GM12878 (cell line): Measurements from ENCODE around the gene DMD. TPM values are rescaled to one million over a fixed set of nuclear protein-coding genes. Genes with fewer than 3 reads are reported as not detected.

Source experiments
- ATAC-seq: fragments of 200-7000 bp; cut with Tn5 transposase; 3 replicates; pipeline ENCODE4 v1.9.1; 2020; ENCODE audit warnings: mild to moderate bottlenecking, moderate library complexity
- BruUV-seq: library from RNA; stranded (reverse); fragments of 400-500 nt; replicated peaks from 2 replicates; lab custom pipeline; 2021; lab: Mats Ljungman, UMichigan
- CTCF ChIA-PET: fragments of 300-600 bp; sonication (Branson Sonifier 250); formaldehyde crosslinking; extraction: SDS; loops from one replicate; lab custom pipeline; 2021; ENCODE audit warnings: inconsistent platforms; lab: Yijun Ruan, JAX
- POLR2A ChIA-PET: fragments of 350-600 bp; formaldehyde crosslinking; extraction: SDS; loops from one replicate; lab custom pipeline; 2021; ENCODE audit warnings: inconsistent platforms; lab: Charles Lee
- RAD21 ChIA-PET: fragments of 300-600 bp; sonication (Branson Sonifier 250); formaldehyde crosslinking; loops from one replicate; lab custom pipeline; 2023; ENCODE audit warnings: antibody characterized with exemption; ENCODE audit not compliant: unreplicated experiment; lab: Charles Lee
- SMC1A ChIA-PET: fragments of 300-600 bp; sonication (Branson Sonifier 250); formaldehyde crosslinking; loops from one replicate; lab custom pipeline; 2023; ENCODE audit not compliant: unreplicated experiment, uncharacterized antibody; lab: Charles Lee
- DNase-seq: peaks from one replicate; pipeline ENCODE4 v3.0.0-alpha.2; 2011; ENCODE audit warnings: low read depth, low spot score
- FAIRE-seq: peaks from 3 replicates; lab custom pipeline; 2011; peaks lifted over from hg19 to GRCh38; lab: Jason Lieb, UNC
- H2AFZ ChIP-seq: 2 replicates; pipeline ENCODE4 v1.6.0; 2011; ENCODE audit warnings: low read depth, low read length, control low read depth; ENCODE audit not compliant: control insufficient read depth
- H3K27ac ChIP-seq: 2 replicates; pipeline ENCODE4 v1.5.1; 2011; ENCODE audit warnings: control low read depth; ENCODE audit not compliant: control insufficient read depth, insufficient read depth
- H3K27me3 ChIP-seq, 2 experiments: replicated peaks in 1 of 2; 2 replicates each; pipeline versions ENCODE4 v1.6.0 to v1.6.1; 2011; ENCODE audit warnings: low read length in 1 of 2; ENCODE audit not compliant: control insufficient read depth in 2 of 2, insufficient read depth in 2 of 2
- H3K36me3 ChIP-seq, 2 experiments: 2 replicates each; pipeline ENCODE4 v1.5.1; 2011; ENCODE audit warnings: low read length in 1 of 2; ENCODE audit not compliant: control insufficient read depth in 2 of 2, insufficient read depth in 2 of 2
- H3K4me1 ChIP-seq: 2 replicates; pipeline ENCODE4 v1.6.1; 2011; ENCODE audit warnings: mild to moderate bottlenecking, low read length, moderate library complexity, mixed read lengths; ENCODE audit not compliant: control insufficient read depth, insufficient read depth
- H3K4me2 ChIP-seq: 2 replicates; pipeline ENCODE4 v1.6.0; 2011; ENCODE audit warnings: control low read depth; ENCODE audit not compliant: control insufficient read depth, insufficient read depth
- H3K4me3 ChIP-seq: fragments of 200-600 bp; sonication (generic); 2 replicates; pipeline ENCODE4 v1.5.1; 2016
- H3K79me2 ChIP-seq: 2 replicates; pipeline ENCODE4 v1.6.0; 2011; ENCODE audit warnings: low read length; ENCODE audit not compliant: control insufficient read depth, insufficient read depth
- H3K9ac ChIP-seq: 2 replicates; pipeline ENCODE4 v1.8.0; 2011; ENCODE audit warnings: low read length, control low read depth, mixed read lengths; ENCODE audit not compliant: control insufficient read depth, insufficient read depth
- H3K9me3 ChIP-seq: replicated peaks from 3 replicates; pipeline ENCODE4 v1.5.1; 2011; ENCODE audit warnings: mild to moderate bottlenecking, low read length; ENCODE audit not compliant: control insufficient read depth, insufficient read depth
- H4K20me1 ChIP-seq: 2 replicates; pipeline ENCODE4 v1.6.0; 2011; ENCODE audit not compliant: control insufficient read depth, insufficient read depth
- BACH1 ChIP-seq: fragments of 450-650 bp; IDR thresholded peaks from 2 replicates; pipeline ENCODE4 v1.6.1; 2017; ENCODE audit warnings: mild to moderate bottlenecking, borderline replicate concordance
- BCL11A ChIP-seq: IDR thresholded peaks from 2 replicates; pipeline ENCODE4 v1.6.1; 2011; ENCODE audit warnings: low read depth, low read length
- BHLHE40 ChIP-seq, 2 experiments: fragments of 450-650 bp in 1 of 2; IDR thresholded peaks; 2 replicates each; pipeline ENCODE4 v1.6.1; 2011 to 2017; ENCODE audit warnings: low read depth in 2 of 2, borderline replicate concordance in 1 of 2, improper control_type of control experiment in 1 of 2, low read length in 1 of 2, mild to moderate bottlenecking in 1 of 2
- CHD2 ChIP-seq: IDR thresholded peaks from 2 replicates; pipeline ENCODE4 v1.6.1; 2011; ENCODE audit warnings: low read depth, low read length, improper control_type of control experiment, borderline replicate concordance
- EZH2 ChIP-seq: IDR thresholded peaks from 2 replicates; pipeline ENCODE4 v1.6.1; 2012; ENCODE audit warnings: low read depth, mild to moderate bottlenecking, control low read depth, inconsistent platforms, low read length, borderline replicate concordance; ENCODE audit not compliant: control insufficient read depth
- RCOR1 ChIP-seq: conservative IDR thresholded peaks from 2 replicates; pipeline ENCODE4 v1.6.1; 2012; ENCODE audit warnings: low read depth, low read length, improper control_type of control experiment
- SMAD5 ChIP-seq: IDR thresholded peaks from 2 replicates; pipeline ENCODE4 v1.6.1; 2016; ENCODE audit warnings: antibody characterized with exemption, low read depth
- SMARCA5 ChIP-seq: fragments of 450-650 bp; IDR thresholded peaks from 2 replicates; pipeline ENCODE4 v1.6.1; 2017; ENCODE audit warnings: mild to moderate bottlenecking
- TAF1 ChIP-seq: IDR thresholded peaks from 2 replicates; pipeline ENCODE4 v1.6.1; 2011; ENCODE audit warnings: mild to moderate bottlenecking, low read depth, low read length, borderline replicate concordance
- WRNIP1 ChIP-seq: IDR thresholded peaks from 2 replicates; pipeline ENCODE4 v1.6.1; 2011; ENCODE audit warnings: low read depth, low read length, improper control_type of control experiment, borderline replicate concordance
- ZBED1 ChIP-seq: IDR thresholded peaks from 2 replicates; pipeline ENCODE4 v1.6.1; 2016; ENCODE audit warnings: borderline replicate concordance
- WGBS: methylation state at CpG from one replicate; pipeline ENCODE4 v1.1.6; 2016; ENCODE audit warnings: low lambda C conversion rate; ENCODE audit not compliant: insufficient replicate concordance, insufficient coverage; ENCODE audit errors: missing lambda C conversion rate; 5-methylcytosine and 5-hydroxymethylcytosine counted together
- in situ Hi-C: fragments of 300-500 bp; cut with MboI; formaldehyde crosslinking; loops from 9 replicates; pipeline ENCODE4 v1.14.3; 2018; ENCODE audit warnings: mixed read lengths
- intact Hi-C: fragments of 100-400 bp; cut with micrococcal nuclease; formaldehyde crosslinking; loops from one replicate; pipeline ENCODE4 v1.14.2; 2022; ENCODE audit not compliant: unreplicated experiment
- polyA plus RNA-seq, 11 experiments: library from polyadenylated mRNA; depleted of rRNA in 4 of 11; unstranded in 6 of 11; stranded (reverse) in 5 of 11; fragments of >200 nt; fragmentation: Nextera tagmentation in 4 of 11; fragmentation: Illumina TruSeq in 1 of 11; extraction: Ambion mirVana in 4 of 11; extraction: Trizol in 1 of 11; gene quantifications; 1 replicate in 1 of 11; 2 replicates in 10 of 11; pipeline versions ENCODE4 v1.2.1 to v1.2.3, GENCODE V29; 2011 to 2016; ENCODE audit warnings: inconsistent platforms in 2 of 11, missing spikeins in 2 of 11, low read depth in 1 of 11
- total RNA-seq, 4 experiments: library from RNA; depleted of rRNA in 3 of 4; stranded (reverse); fragments of >200 nt in 3 of 4; fragmentation: Illumina TruSeq in 1 of 4; extraction: Trizol in 1 of 4; gene quantifications; 2 replicates each; pipeline versions ENCODE4 v1.2.1 to v1.2.3, GENCODE V29; 2013 to 2021
- TF ChIP-seq, protein P1 (sequence below): fragments of 150-350 bp; IDR thresholded peaks from 2 replicates; pipeline ENCODE4 v1.6.1; 2014; ENCODE audit warnings: mild to moderate bottlenecking, low read depth, low read length
- TF ChIP-seq, protein P2 (sequence below): fragments of 450-650 bp; IDR thresholded peaks from 2 replicates; pipeline ENCODE4 v1.6.1; 2017; ENCODE audit warnings: mild to moderate bottlenecking
- TF ChIP-seq, protein P3 (sequence below): fragments of 450-650 bp; IDR thresholded peaks from 2 replicates; pipeline ENCODE4 v1.6.1; 2017; ENCODE audit warnings: low read depth, mild to moderate bottlenecking, moderate library complexity
- TF ChIP-seq, protein P4 (sequence below): IDR thresholded peaks from 2 replicates; pipeline ENCODE4 v1.6.1; 2011; ENCODE audit warnings: low read depth, mild to moderate bottlenecking, low read length, moderate library complexity, borderline replicate concordance; ENCODE audit errors: extremely low read depth
- TF ChIP-seq, protein P5 (sequence below): fragments of 450-650 bp; IDR thresholded peaks from 2 replicates; pipeline ENCODE4 v1.6.1; 2016; ENCODE audit warnings: mild to moderate bottlenecking
- TF ChIP-seq, protein P6 (sequence below): IDR thresholded peaks from 2 replicates; pipeline ENCODE4 v1.6.1; 2011; ENCODE audit warnings: low read depth, low read length, improper control_type of control experiment, borderline replicate concordance

DMD gene
- total and polyA plus RNA-seq, 10 of the 15 experiments (the other 5 are each of a cell fraction or from before 2014, with no cell fraction given), result 1.4 to 24.3 (median 4.3) TPM

DNA sequence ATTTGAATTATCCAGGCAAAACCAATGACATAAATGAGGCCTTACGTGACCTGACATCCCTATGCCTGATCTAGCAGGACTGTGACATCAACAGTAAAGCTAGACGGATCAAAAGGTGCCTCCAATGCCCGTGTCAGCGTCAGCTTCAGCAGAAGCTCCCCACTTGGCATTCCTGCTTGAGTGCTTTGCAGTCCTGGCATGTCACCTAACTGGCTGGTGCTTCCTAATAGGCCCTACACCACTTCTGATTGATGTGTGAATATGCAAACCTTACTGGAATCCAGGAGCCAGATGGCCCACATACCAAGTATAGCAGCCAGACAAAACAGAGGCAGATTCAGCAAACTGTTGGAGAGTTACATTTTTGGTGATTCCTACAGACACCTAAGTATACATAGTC lies 224.2 kb downstream of the DMD start:
- Histone ChIP-seq H3K27me3 (no peaks in the 10 kb centered on the region), H3K9me3 (no peaks in the 10 kb centered on the region), H3K4me2 (no peak overlapping the region), H3K4me1 (no peaks in the 10 kb centered on the region), H3K9ac (no peak overlapping the region), H3K27ac (no peak overlapping the region), H3K79me2 (no peaks in the 10 kb centered on the region), H3K4me3 (no peak overlapping the region), H3K36me3 (no peaks in the 10 kb centered on the region), H4K20me1 (no peaks in the 10 kb centered on the region), H2AFZ (no peak overlapping the region)
- POLR2A ChIA-PET, result no interaction called here
- intact Hi-C loops, result no loop called here
- FAIRE-seq (no peak), ATAC-seq (no peak), DNase-seq (no peak)
- RAD21 ChIA-PET, result no interaction called here
- BruUV-seq, result no TSS peak
- SMC1A ChIA-PET, result no interaction called here
- CTCF ChIA-PET, result no interaction called here
- WGBS, result 10% methylated on average over 4 of the region's 4 CpGs
- in situ Hi-C loops, result no loop called here
- TF ChIP-seq RCOR1, result no peak
- TF ChIP-seq, protein P1, sequence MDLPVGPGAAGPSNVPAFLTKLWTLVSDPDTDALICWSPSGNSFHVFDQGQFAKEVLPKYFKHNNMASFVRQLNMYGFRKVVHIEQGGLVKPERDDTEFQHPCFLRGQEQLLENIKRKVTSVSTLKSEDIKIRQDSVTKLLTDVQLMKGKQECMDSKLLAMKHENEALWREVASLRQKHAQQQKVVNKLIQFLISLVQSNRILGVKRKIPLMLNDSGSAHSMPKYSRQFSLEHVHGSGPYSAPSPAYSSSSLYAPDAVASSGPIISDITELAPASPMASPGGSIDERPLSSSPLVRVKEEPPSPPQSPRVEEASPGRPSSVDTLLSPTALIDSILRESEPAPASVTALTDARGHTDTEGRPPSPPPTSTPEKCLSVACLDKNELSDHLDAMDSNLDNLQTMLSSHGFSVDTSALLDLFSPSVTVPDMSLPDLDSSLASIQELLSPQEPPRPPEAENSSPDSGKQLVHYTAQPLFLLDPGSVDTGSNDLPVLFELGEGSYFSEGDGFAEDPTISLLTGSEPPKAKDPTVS, result no peak
- TF ChIP-seq CHD2, result no peak
- TF ChIP-seq SMARCA5, result no peak
- TF ChIP-seq WRNIP1, result no peak
- no peak for TF ChIP-seq SMAD5
- TF ChIP-seq, protein P2, sequence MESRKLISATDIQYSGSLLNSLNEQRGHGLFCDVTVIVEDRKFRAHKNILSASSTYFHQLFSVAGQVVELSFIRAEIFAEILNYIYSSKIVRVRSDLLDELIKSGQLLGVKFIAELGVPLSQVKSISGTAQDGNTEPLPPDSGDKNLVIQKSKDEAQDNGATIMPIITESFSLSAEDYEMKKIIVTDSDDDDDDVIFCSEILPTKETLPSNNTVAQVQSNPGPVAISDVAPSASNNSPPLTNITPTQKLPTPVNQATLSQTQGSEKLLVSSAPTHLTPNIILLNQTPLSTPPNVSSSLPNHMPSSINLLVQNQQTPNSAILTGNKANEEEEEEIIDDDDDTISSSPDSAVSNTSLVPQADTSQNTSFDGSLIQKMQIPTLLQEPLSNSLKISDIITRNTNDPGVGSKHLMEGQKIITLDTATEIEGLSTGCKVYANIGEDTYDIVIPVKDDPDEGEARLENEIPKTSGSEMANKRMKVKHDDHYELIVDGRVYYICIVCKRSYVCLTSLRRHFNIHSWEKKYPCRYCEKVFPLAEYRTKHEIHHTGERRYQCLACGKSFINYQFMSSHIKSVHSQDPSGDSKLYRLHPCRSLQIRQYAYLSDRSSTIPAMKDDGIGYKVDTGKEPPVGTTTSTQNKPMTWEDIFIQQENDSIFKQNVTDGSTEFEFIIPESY, result no peak
- TF ChIP-seq, protein P3, sequence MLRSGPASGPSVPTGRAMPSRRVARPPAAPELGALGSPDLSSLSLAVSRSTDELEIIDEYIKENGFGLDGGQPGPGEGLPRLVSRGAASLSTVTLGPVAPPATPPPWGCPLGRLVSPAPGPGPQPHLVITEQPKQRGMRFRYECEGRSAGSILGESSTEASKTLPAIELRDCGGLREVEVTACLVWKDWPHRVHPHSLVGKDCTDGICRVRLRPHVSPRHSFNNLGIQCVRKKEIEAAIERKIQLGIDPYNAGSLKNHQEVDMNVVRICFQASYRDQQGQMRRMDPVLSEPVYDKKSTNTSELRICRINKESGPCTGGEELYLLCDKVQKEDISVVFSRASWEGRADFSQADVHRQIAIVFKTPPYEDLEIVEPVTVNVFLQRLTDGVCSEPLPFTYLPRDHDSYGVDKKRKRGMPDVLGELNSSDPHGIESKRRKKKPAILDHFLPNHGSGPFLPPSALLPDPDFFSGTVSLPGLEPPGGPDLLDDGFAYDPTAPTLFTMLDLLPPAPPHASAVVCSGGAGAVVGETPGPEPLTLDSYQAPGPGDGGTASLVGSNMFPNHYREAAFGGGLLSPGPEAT, result no peak
- no peak for TF ChIP-seq BACH1
- no peak for TF ChIP-seq TAF1
- no peak for TF ChIP-seq EZH2
- no peak for TF ChIP-seq BHLHE40 (IDR thresholded peaks at IDR 0.05; ENCODE audit: borderline replicate concordance in 1 of 2, low read depth in 2 of 2, low read length in 1 of 2)
- TF ChIP-seq, protein P4, sequence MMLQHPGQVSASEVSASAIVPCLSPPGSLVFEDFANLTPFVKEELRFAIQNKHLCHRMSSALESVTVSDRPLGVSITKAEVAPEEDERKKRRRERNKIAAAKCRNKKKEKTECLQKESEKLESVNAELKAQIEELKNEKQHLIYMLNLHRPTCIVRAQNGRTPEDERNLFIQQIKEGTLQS, result no peak
- TF ChIP-seq BCL11A, result no peak
- TF ChIP-seq, protein P5, sequence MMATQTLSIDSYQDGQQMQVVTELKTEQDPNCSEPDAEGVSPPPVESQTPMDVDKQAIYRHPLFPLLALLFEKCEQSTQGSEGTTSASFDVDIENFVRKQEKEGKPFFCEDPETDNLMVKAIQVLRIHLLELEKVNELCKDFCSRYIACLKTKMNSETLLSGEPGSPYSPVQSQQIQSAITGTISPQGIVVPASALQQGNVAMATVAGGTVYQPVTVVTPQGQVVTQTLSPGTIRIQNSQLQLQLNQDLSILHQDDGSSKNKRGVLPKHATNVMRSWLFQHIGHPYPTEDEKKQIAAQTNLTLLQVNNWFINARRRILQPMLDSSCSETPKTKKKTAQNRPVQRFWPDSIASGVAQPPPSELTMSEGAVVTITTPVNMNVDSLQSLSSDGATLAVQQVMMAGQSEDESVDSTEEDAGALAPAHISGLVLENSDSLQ, result no peak
- no peak for TF ChIP-seq ZBED1
- TF ChIP-seq, protein P6, sequence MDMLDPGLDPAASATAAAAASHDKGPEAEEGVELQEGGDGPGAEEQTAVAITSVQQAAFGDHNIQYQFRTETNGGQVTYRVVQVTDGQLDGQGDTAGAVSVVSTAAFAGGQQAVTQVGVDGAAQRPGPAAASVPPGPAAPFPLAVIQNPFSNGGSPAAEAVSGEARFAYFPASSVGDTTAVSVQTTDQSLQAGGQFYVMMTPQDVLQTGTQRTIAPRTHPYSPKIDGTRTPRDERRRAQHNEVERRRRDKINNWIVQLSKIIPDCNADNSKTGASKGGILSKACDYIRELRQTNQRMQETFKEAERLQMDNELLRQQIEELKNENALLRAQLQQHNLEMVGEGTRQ, result no peak
